Right lobe of liver (tissue), 6 donors: ENCODE measurements around the gene GAB1. TPM values are rescaled to one million over a fixed set of nuclear protein-coding genes. Genes with fewer than 3 reads are reported as not detected.

ENCODE experiments used
- ATAC-seq, 4 donors: fragments of 200-7000 bp; cut with Tn5 transposase; one replicate each; pipeline ENCODE4 v1.9.1; 2020; ENCODE audit warnings: mild to moderate bottlenecking in 4 of 4, moderate library complexity in 4 of 4
- DNase-seq, 3 donors: peaks; one replicate each; pipeline ENCODE4 v3.0.0-alpha.2; 2020
- H3K27ac ChIP-seq, 3 donors: fragments of 200-600 bp; one replicate each; pipeline ENCODE4 v1.8.0; 2022
- H3K27me3 ChIP-seq, 2 donors: fragments of 200-600 bp; one replicate each; pipeline ENCODE4 v1.8.0; 2022
- H3K36me3 ChIP-seq, 4 donors: fragments of 200-600 bp; sonication (generic) in 1 of 4; one replicate each; pipeline versions ENCODE4 v1.5.1 to v1.8.0; 2017 to 2022; ENCODE audit warnings: control low read depth in 1 of 4
- H3K4me1 ChIP-seq, 4 donors: fragments of 200-600 bp; sonication (generic) in 1 of 4; one replicate each; pipeline versions ENCODE4 v1.5.1 to v1.8.0; 2017 to 2022; ENCODE audit warnings: control low read depth in 1 of 4
- H3K4me3 ChIP-seq, 3 donors: fragments of 200-600 bp; one replicate each; pipeline ENCODE4 v1.8.0; 2022
- H3K9me3 ChIP-seq, 4 donors: fragments of 200-600 bp; sonication (generic) in 1 of 4; one replicate each; pipeline versions ENCODE4 v1.5.1 to v1.8.0; 2017 to 2022; ENCODE audit warnings: control low read depth in 1 of 4
- POLR2A ChIP-seq: fragments of 450-650 bp; IDR thresholded peaks from one replicate; pipeline ENCODE4 v1.6.1; 2017; ENCODE audit warnings: antibody characterized with exemption, mild to moderate bottlenecking
- WGBS: methylation state at CpG from one replicate; pipeline ENCODE4 v1.1.6; 2018; ENCODE audit warnings: low coverage, low lambda C conversion rate; ENCODE audit not compliant: insufficient coverage; ENCODE audit errors: missing lambda C conversion rate; 5-methylcytosine and 5-hydroxymethylcytosine counted together
- intact Hi-C, 2 donors: fragments of 100-400 bp; cut with DNase I; formaldehyde crosslinking; loops; one replicate each; pipeline versions ENCODE4 v1.11.2 to v1.14.1; 2022
- total RNA-seq, 6 experiments: library from RNA; depleted of rRNA in 2 of 6; stranded (reverse); fragments of >200 nt in 2 of 6; fragmentation: NEBNext Ultra II Directional in 3 of 6; extraction: Animal tissue kit (Norgen Biotek cat#: 25700) in 3 of 6; gene quantifications; one replicate each; pipeline versions ENCODE4 v1.1.0 to v1.2.4, GENCODE V29; 2016 to 2023
- TF ChIP-seq, protein P1 (sequence below), 4 donors: fragments of 200-600 bp in 3 of 4; fragments of 450-650 bp in 1 of 4; IDR thresholded peaks; one replicate each; pipeline versions ENCODE4 v1.5.1 to v1.8.0; 2016 to 2022; ENCODE audit warnings: antibody characterized with exemption in 4 of 4, mild to moderate bottlenecking in 2 of 4
- donor health status: DM: no; HTN: yes; CAD: no.
- donor health status: DM: no; HTN: no; CAD: no.
- donor health status: DM: no; HTN: no; CAD: no.
- donor health status: DM: no; HTN: yes; CAD: no.
- donor health status: DM: no; HTN: yes; CAD: no.

The GAB1 gene
- total RNA-seq, 6 experiments from 2014 or later = 7.0 to 13.0 (median 9.7) TPM

DNA sequence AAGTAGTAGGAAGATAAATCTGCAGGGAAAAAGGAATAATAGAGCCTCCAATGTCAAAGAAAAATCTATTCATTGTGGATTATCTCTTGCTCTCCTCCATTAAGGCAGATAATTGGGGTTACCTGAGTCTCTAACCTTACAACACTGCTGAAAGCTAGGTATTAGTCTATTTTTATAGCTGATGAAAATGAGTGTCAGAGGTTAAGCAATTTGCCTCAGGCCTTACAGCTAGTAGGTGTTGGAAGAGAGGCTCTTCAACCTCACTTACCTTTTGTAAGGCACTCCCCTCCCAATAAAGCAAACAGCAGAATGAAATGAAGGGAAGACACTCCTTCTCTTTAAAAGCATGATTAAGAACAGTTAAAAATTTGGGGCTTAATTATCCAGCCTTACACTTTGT, 45.4 kb upstream of the GAB1 start:
- DNase-seq = no peak
- H3K27me3 ChIP-seq = no peaks in the 10 kb centered on the region
- ATAC-seq = no peak
- intact Hi-C loops = no loop called here
- H3K36me3 ChIP-seq = no peaks in the 10 kb centered on the region
- no peaks in the 10 kb centered on the region for H3K4me1 ChIP-seq
- no peaks in the 10 kb centered on the region for H3K9me3 ChIP-seq
- H3K27ac ChIP-seq = no peak overlapping the region
- no peak for TF ChIP-seq POLR2A
- no peak overlapping the region for H3K4me3 ChIP-seq

- intact Hi-C loops = no loop called here
- Histone ChIP-seq H3K27ac (no peak overlapping the region), H3K4me1 (no peaks in the 10 kb centered on the region), H3K4me3 (no peak overlapping the region), H3K27me3 (no peaks in the 10 kb centered on the region), H3K9me3 (no peaks in the 10 kb centered on the region), H3K36me3 (no peaks in the 10 kb centered on the region)
- TF ChIP-seq, protein P1, sequence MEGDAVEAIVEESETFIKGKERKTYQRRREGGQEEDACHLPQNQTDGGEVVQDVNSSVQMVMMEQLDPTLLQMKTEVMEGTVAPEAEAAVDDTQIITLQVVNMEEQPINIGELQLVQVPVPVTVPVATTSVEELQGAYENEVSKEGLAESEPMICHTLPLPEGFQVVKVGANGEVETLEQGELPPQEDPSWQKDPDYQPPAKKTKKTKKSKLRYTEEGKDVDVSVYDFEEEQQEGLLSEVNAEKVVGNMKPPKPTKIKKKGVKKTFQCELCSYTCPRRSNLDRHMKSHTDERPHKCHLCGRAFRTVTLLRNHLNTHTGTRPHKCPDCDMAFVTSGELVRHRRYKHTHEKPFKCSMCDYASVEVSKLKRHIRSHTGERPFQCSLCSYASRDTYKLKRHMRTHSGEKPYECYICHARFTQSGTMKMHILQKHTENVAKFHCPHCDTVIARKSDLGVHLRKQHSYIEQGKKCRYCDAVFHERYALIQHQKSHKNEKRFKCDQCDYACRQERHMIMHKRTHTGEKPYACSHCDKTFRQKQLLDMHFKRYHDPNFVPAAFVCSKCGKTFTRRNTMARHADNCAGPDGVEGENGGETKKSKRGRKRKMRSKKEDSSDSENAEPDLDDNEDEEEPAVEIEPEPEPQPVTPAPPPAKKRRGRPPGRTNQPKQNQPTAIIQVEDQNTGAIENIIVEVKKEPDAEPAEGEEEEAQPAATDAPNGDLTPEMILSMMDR (IDR thresholded peaks at IDR 0.05) = no peak
- TF ChIP-seq POLR2A = no peak
- no CpG with 5 or more reads among the region's 1 CpG for WGBS
- DNase-seq (no peak), ATAC-seq (no peak)
Observed at GRCh38 chr4:143292858-143293257, 43.8 kb upstream of the GAB1 start.

GRCh38 chr4:143294310-143294709, 42.4 kb upstream of the GAB1 start:
- no peaks in the 10 kb centered on the region for H3K9me3 ChIP-seq
- intact Hi-C loops = no loop called here
- no peaks in the 10 kb centered on the region for H3K27me3 ChIP-seq
- ATAC-seq (peak in 1 of 4 donors; percentile 62), DNase-seq (peak in 1 of 3 donors; percentile 50)
- TF ChIP-seq POLR2A = no peak
- TF ChIP-seq, protein P1 (IDR thresholded peaks at IDR 0.05) = no peak
- no peaks in the 10 kb centered on the region for H3K36me3 ChIP-seq
- H3K27ac ChIP-seq = no peak overlapping the region
- H3K4me3 ChIP-seq = no peak overlapping the region
- WGBS = 55% methylated on average over 3 of the region's 3 CpGs
- no peaks in the 10 kb centered on the region for H3K4me1 ChIP-seq

- DNase-seq = no peak
- intact Hi-C loops = no loop called here
- TF ChIP-seq, protein P1 (IDR thresholded peaks at IDR 0.05) = no peak
- no peak for TF ChIP-seq POLR2A
- Histone ChIP-seq H3K27ac (no peak overlapping the region), H3K36me3 (no peaks in the 10 kb centered on the region), H3K27me3 (no peaks in the 10 kb centered on the region), H3K4me1 (no peaks in the 10 kb centered on the region), H3K4me3 (no peak overlapping the region), H3K9me3 (no peaks in the 10 kb centered on the region)
- 70% methylated on average over 3 of the region's 4 CpGs for WGBS
- ATAC-seq = no peak
Observed at GRCh38 chr4:143294710-143295275, 41.9 kb upstream of the GAB1 start.

GRCh38 chr4:143296397-143297067, 40.1 kb upstream of the GAB1 start:
- Histone ChIP-seq H3K36me3 (no peaks in the 10 kb centered on the region), H3K4me3 (no peak overlapping the region), H3K27me3 (no peaks in the 10 kb centered on the region), H3K9me3 (no peaks in the 10 kb centered on the region), H3K4me1 (no peaks in the 10 kb centered on the region), H3K27ac (no peak overlapping the region)
- intact Hi-C loops = no loop called here
- 64% methylated on average over 6 of the region's 6 CpGs for WGBS
- no peak for DNase-seq
- no peak for TF ChIP-seq POLR2A
- TF ChIP-seq, protein P1 (IDR thresholded peaks at IDR 0.05) = no peak
- ATAC-seq = no peak
